Measurements from ENCODE around the gene CDK6.

The CDK6 gene

GRCh38 chr7:92613720-92614119, 222.7 kb downstream of the CDK6 start:
- H3K27me3 ChIP-seq (ENCODE audit: insufficient read depth, low read length) = no peaks in the 10 kb centered on the region
- H3K4me2 ChIP-seq (ENCODE audit: low read length) = no peak overlapping the region

GRCh38 chr7:92613214-92613613, 223.2 kb downstream of the CDK6 start:
- TF ChIP-seq CTCF (IDR thresholded peaks at IDR 0.05; ENCODE audit: low read length) (no peak), EZH2 (IDR thresholded peaks at IDR 0.05; ENCODE audit: borderline replicate concordance, low read length) (no peak)
- Histone ChIP-seq H3K4me2 (ENCODE audit: low read length) (no peak overlapping the region), H3K9ac (ENCODE audit: low read length) (no peak overlapping the region), H3K36me3 (ENCODE audit: insufficient read depth, low read length) (peaks cover 42% of the 10 kb centered on the region; the same call in 1 of the 2 replicates), H4K20me1 (ENCODE audit: insufficient read depth, low read length) (no peaks in the 10 kb centered on the region), H2AFZ (ENCODE audit: low read length) (no peak overlapping the region), H3K79me2 (ENCODE audit: insufficient read depth, low read length) (no peaks in the 10 kb centered on the region), H3K27ac (ENCODE audit: low read depth, low read length, poor library complexity, severe bottlenecking) (no peak overlapping the region), H3K27me3 (ENCODE audit: insufficient read depth, low read length) (no peaks in the 10 kb centered on the region), H3K9me3 (ENCODE audit: low read length) (no peaks in the 10 kb centered on the region), H3K4me1 (ENCODE audit: insufficient read depth, low read length, severe bottlenecking) (peaks cover 11% of the 10 kb centered on the region), H3F3A (ENCODE audit: insufficient read depth, low read length) (no peaks in the 10 kb centered on the region), H3K4me3 (ENCODE audit: low read depth, low read length, poor library complexity, severe bottlenecking) (no peak overlapping the region), H3K9me2 (ENCODE audit: low read depth, low read length) (no peaks in the 10 kb centered on the region)

More at GRCh38 chr7:92613720-92614119, 222.7 kb downstream of the CDK6 start:
- Histone ChIP-seq H3K9ac (ENCODE audit: low read length) (no peak overlapping the region), H3K4me1 (ENCODE audit: insufficient read depth, low read length, severe bottlenecking) (peaks cover 11% of the 10 kb centered on the region), H3K9me3 (ENCODE audit: low read length) (no peaks in the 10 kb centered on the region), H3K4me3 (ENCODE audit: low read depth, low read length, poor library complexity, severe bottlenecking) (no peak overlapping the region), H4K20me1 (ENCODE audit: insufficient read depth, low read length) (no peaks in the 10 kb centered on the region), H3K9me2 (ENCODE audit: low read depth, low read length) (no peaks in the 10 kb centered on the region), H3K79me2 (ENCODE audit: insufficient read depth, low read length) (no peaks in the 10 kb centered on the region), H2AFZ (ENCODE audit: low read length) (no peak overlapping the region), H3K27ac (ENCODE audit: low read depth, low read length, poor library complexity, severe bottlenecking) (no peak overlapping the region), H3F3A (ENCODE audit: insufficient read depth, low read length) (no peaks in the 10 kb centered on the region), H3K36me3 (ENCODE audit: insufficient read depth, low read length) (peaks cover 43% of the 10 kb centered on the region; the same call in 1 of the 2 replicates)
- TF ChIP-seq EZH2 (IDR thresholded peaks at IDR 0.05; ENCODE audit: borderline replicate concordance, low read length) (no peak), CTCF (IDR thresholded peaks at IDR 0.05; ENCODE audit: low read length) (no peak)

DNA sequence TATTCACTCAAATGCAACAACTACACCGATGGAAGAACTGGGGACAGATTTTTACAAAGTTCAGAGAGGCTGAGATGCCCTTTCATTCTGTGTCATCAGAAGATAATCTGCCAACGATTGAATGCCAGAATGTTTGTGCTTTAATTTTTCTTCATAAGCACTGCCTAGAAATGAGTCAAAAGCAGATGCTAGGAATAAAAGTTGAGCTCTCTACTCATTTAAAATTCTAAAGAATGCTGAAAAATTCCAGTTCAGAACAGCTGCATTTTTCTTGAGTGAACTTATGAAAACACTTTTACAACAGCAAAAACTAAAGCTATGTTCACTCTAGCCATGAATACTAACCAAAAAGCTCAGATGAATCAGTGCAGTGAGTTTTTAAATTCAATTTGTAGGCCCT, 223.9 kb downstream of the CDK6 start:
- H3K4me3 ChIP-seq (ENCODE audit: low read depth, low read length, poor library complexity, severe bottlenecking) = no peak overlapping the region
- no peak overlapping the region for H3K4me2 ChIP-seq (ENCODE audit: low read length)
- no peak overlapping the region for H3K9ac ChIP-seq (ENCODE audit: low read length)
- no peaks in the 10 kb centered on the region for H3K9me2 ChIP-seq (ENCODE audit: low read depth, low read length)
- peaks cover 35% of the 10 kb centered on the region; the same call in 1 of the 2 replicates for H3K36me3 ChIP-seq (ENCODE audit: insufficient read depth, low read length)
- TF ChIP-seq EZH2 (IDR thresholded peaks at IDR 0.05; ENCODE audit: borderline replicate concordance, low read length) (no peak), CTCF (IDR thresholded peaks at IDR 0.05; ENCODE audit: low read length) (no peak)
- no peaks in the 10 kb centered on the region for H3F3A ChIP-seq (ENCODE audit: insufficient read depth, low read length)
- no peak overlapping the region for H3K27ac ChIP-seq (ENCODE audit: low read depth, low read length, poor library complexity, severe bottlenecking)
- H4K20me1 ChIP-seq (ENCODE audit: insufficient read depth, low read length) = no peaks in the 10 kb centered on the region
- no peak overlapping the region for H2AFZ ChIP-seq (ENCODE audit: low read length)
- no peaks in the 10 kb centered on the region for H3K27me3 ChIP-seq (ENCODE audit: insufficient read depth, low read length)
- H3K4me1 ChIP-seq (ENCODE audit: insufficient read depth, low read length, severe bottlenecking) = peaks cover 11% of the 10 kb centered on the region
- no peaks in the 10 kb centered on the region for H3K79me2 ChIP-seq (ENCODE audit: insufficient read depth, low read length)
- no peaks in the 10 kb centered on the region for H3K9me3 ChIP-seq (ENCODE audit: low read length)

All from OCI-LY1 (cell line).